Stimulated activated CD4-positive, alpha-beta T cell treated with anti-CD3 and anti-CD28 coated beads, Interleukin-1b, Interleukin-23, amount 100 ng/mL, for 4 hours (primary cell): ENCODE data around the gene ANXA1.
"Not testable (repeated sequence)": the region's sequence is repeated elsewhere in the genome, so short reads cannot be mapped to it uniquely, and the experiment has no call there.

Source experiments
- DNase-seq, 2 donors: peaks; one replicate each; pipeline ENCODE4 v3.0.0-alpha.2; 2020; ENCODE audit warnings: low read depth in 2 of 2

ANXA1 gene

GRCh38 chr9:73168298-73168934 lies 16.8 kb downstream of the ANXA1 start:
- no peak for DNase-seq

GRCh38 chr9:73170185-73170957 lies 18.7 kb downstream of the ANXA1 start:
- no peak for DNase-seq

- no peak for DNase-seq
These were observed 21.2 kb downstream of the ANXA1 start for GRCh38 chr9:73172901-73173215.

- DNase-seq: no peak
These were observed 22.1 kb downstream of the ANXA1 start for GRCh38 chr9:73173557-73174329.

- no peak for DNase-seq
These were observed 22.8 kb downstream of the ANXA1 start for GRCh38 chr9:73174330-73174980.

- DNase-seq: no peak
These were observed 24.8 kb downstream of the ANXA1 start for GRCh38 chr9:73176450-73176875.

- no peak for DNase-seq
These were observed 26.4 kb downstream of the ANXA1 start for GRCh38 chr9:73178044-73178443.

- no peak for DNase-seq
These were observed 27.9 kb downstream of the ANXA1 start for GRCh38 chr9:73179589-73179988.

GRCh38 chr9:73180403-73180802 lies 28.7 kb downstream of the ANXA1 start:
- DNase-seq: no peak

- no peak for DNase-seq
These were observed 31.3 kb downstream of the ANXA1 start for GRCh38 chr9:73182928-73183327.

GRCh38 chr9:73183428-73183827 lies 31.8 kb downstream of the ANXA1 start:
- DNase-seq: no peak

GRCh38 chr9:73183917-73184861 lies 32.5 kb downstream of the ANXA1 start:
- no peak for DNase-seq

- DNase-seq: not testable (repeated sequence)
These were observed 39.4 kb downstream of the ANXA1 start for GRCh38 chr9:73191109-73191508.

GRCh38 chr9:73194284-73194683 lies 42.6 kb downstream of the ANXA1 start:
- no peak for DNase-seq

GRCh38 chr9:73199448-73199847 lies 47.8 kb downstream of the ANXA1 start:
- DNase-seq: no peak

- DNase-seq: no peak
These were observed 48.2 kb downstream of the ANXA1 start for GRCh38 chr9:73199886-73200285.

- no peak for DNase-seq
These were observed 49.2 kb downstream of the ANXA1 start for GRCh38 chr9:73200694-73201452.

- DNase-seq: no peak
These were observed 51.3 kb downstream of the ANXA1 start for GRCh38 chr9:73202980-73203379.

GRCh38 chr9:73204936-73205335 lies 53.3 kb downstream of the ANXA1 start:
- DNase-seq: no peak

- DNase-seq: no peak
These were observed 55.2 kb downstream of the ANXA1 start for GRCh38 chr9:73206851-73207250.
